Gastroesophageal sphincter (tissue), 3 donors: Measurements from ENCODE around the gene SUSD6.

ENCODE experiments used
- EP300 ChIP-seq: sonication (generic); formaldehyde crosslinking; IDR thresholded peaks from one replicate; pipeline ENCODE4 v1.6.1; 2017; ENCODE audit warnings: antibody characterized with exemption, mild to moderate bottlenecking
- POLR2A ChIP-seq, 2 donors: fragments of 450-650 bp; IDR thresholded peaks; one replicate each; pipeline ENCODE4 v1.6.1; 2017; ENCODE audit warnings: antibody characterized with exemption in 2 of 2, mild to moderate bottlenecking in 2 of 2, moderate library complexity in 1 of 2
- POLR2AphosphoS5 ChIP-seq: sonication (generic); formaldehyde crosslinking; IDR thresholded peaks from one replicate; pipeline ENCODE4 v1.6.1; 2017; ENCODE audit warnings: antibody characterized with exemption
- TF ChIP-seq, protein P1 (sequence below), 4 experiments: fragments of 200-600 bp in 2 of 4; fragments of 450-650 bp in 2 of 4; sonication (generic) in 1 of 4; IDR thresholded peaks; one replicate each; pipeline ENCODE4 v1.5.1; 2017 to 2019; ENCODE audit warnings: antibody characterized with exemption in 4 of 4, mild to moderate bottlenecking in 2 of 4, moderate library complexity in 2 of 4

DNA sequence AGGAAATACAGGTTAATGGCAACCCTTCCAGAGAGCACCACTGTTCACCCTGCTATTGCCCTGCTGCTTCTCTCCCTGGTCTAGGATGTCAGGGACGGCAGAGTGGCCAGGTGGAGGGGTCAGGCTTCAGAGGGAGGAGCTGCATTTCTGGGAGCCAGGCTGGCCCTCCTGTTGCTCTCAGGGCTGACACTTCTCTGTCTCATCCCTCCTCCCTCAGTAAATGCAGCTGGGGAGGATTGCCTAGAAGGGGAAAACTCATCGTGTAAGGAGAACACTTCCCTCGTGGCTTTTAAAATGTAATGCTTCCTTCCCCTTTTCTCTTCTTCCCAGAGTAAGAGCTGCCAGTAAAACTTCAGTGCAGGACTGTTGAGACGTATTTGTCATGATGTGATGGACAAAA lies 20.8 kb downstream of the SUSD6 start:
- TF ChIP-seq, protein P1, sequence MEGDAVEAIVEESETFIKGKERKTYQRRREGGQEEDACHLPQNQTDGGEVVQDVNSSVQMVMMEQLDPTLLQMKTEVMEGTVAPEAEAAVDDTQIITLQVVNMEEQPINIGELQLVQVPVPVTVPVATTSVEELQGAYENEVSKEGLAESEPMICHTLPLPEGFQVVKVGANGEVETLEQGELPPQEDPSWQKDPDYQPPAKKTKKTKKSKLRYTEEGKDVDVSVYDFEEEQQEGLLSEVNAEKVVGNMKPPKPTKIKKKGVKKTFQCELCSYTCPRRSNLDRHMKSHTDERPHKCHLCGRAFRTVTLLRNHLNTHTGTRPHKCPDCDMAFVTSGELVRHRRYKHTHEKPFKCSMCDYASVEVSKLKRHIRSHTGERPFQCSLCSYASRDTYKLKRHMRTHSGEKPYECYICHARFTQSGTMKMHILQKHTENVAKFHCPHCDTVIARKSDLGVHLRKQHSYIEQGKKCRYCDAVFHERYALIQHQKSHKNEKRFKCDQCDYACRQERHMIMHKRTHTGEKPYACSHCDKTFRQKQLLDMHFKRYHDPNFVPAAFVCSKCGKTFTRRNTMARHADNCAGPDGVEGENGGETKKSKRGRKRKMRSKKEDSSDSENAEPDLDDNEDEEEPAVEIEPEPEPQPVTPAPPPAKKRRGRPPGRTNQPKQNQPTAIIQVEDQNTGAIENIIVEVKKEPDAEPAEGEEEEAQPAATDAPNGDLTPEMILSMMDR (IDR thresholded peaks at IDR 0.05): no peak
- TF ChIP-seq POLR2AphosphoS5: no peak
- no peak for TF ChIP-seq EP300
- no peak for TF ChIP-seq POLR2A (IDR thresholded peaks at IDR 0.05)
